Measurements from ENCODE around the gene PSME3.

- no peak for TF ChIP-seq FIP1L1 (IDR thresholded peaks at IDR 0.05; ENCODE audit: low read depth, low read length, poor library complexity, severe bottlenecking)
- no peak for TF ChIP-seq CTCF (IDR thresholded peaks at IDR 0.05 in 2 of 3, conservative IDR thresholded peaks at IDR 0.05 in 1 of 3; ENCODE audit: insufficient read depth in 2 of 3, low read depth in 1 of 3, low read length in 3 of 3)
- TF ChIP-seq KAT7 (CRISPR knock-in tag; IDR thresholded peaks at IDR 0.05; ENCODE audit: borderline replicate concordance), result no peak
- no peak for TF ChIP-seq NRF1 (conservative IDR thresholded peaks at IDR 0.05 in 1 of 2, IDR thresholded peaks at IDR 0.05 in 1 of 2)
- TF ChIP-seq EZH2 (IDR thresholded peaks at IDR 0.05; ENCODE audit: borderline replicate concordance, low read depth, low read length), result no peak
- no peak for TF ChIP-seq FOXM1 (IDR thresholded peaks at IDR 0.05; ENCODE audit: low read depth)
- TF ChIP-seq FOXM1 (CRISPR knock-in tag; IDR thresholded peaks at IDR 0.05; ENCODE audit: low read depth), result no peak
- TF ChIP-seq RBM14 (IDR thresholded peaks at IDR 0.05; ENCODE audit: borderline replicate concordance, insufficient read depth, low read depth, low read length), result no peak
Measured at GRCh38 chr17:42857389-42857788, 24.2 kb downstream of the PSME3 start.

Measured in K562 (cell line).